Stimulated activated CD4-positive, alpha-beta T cell treated with anti-CD3 and anti-CD28 coated beads, Interleukin-12 subunit alpha, Interleukin-12 subunit beta, amount 100 ng/mL, for 24 hours (primary cell): ENCODE data around the gene UNC5C.

Experiments used
- DNase-seq, 2 experiments: peaks; one replicate each; pipeline ENCODE4 v3.0.0-alpha.2; 2020; ENCODE audit warnings: low read depth in 2 of 2

UNC5C gene

GRCh38 chr4:95522682-95523530, 25.9 kb downstream of the UNC5C start:
- DNase-seq, result no peak

GRCh38 chr4:95517576-95518345, 31.0 kb downstream of the UNC5C start:
- DNase-seq, result no peak

- no peak for DNase-seq
These were observed 32.2 kb downstream of the UNC5C start for GRCh38 chr4:95516528-95517017.

GRCh38 chr4:95515589-95515988, 33.2 kb downstream of the UNC5C start:
- no peak for DNase-seq

GRCh38 chr4:95513022-95513421, 35.8 kb downstream of the UNC5C start:
- DNase-seq, result no peak

GRCh38 chr4:95511477-95511876, 37.3 kb downstream of the UNC5C start:
- no peak for DNase-seq

- DNase-seq, result no peak
These were observed 37.9 kb downstream of the UNC5C start for GRCh38 chr4:95510877-95511276.

GRCh38 chr4:95510145-95510544, 38.6 kb downstream of the UNC5C start:
- DNase-seq, result no peak

- DNase-seq, result no peak
These were observed 40.4 kb downstream of the UNC5C start for GRCh38 chr4:95508421-95508820.

- DNase-seq, result no peak
These were observed 41.2 kb downstream of the UNC5C start for GRCh38 chr4:95507561-95507960.

GRCh38 chr4:95507147-95507546, 41.6 kb downstream of the UNC5C start:
- no peak for DNase-seq

GRCh38 chr4:95506264-95506663, 42.5 kb downstream of the UNC5C start:
- DNase-seq, result no peak

- no peak for DNase-seq
These were observed 43.0 kb downstream of the UNC5C start for GRCh38 chr4:95505799-95506198.

GRCh38 chr4:95505151-95505550, 43.6 kb downstream of the UNC5C start:
- no peak for DNase-seq

- DNase-seq, result no peak
These were observed 44.3 kb downstream of the UNC5C start for GRCh38 chr4:95504501-95504900.

- no peak for DNase-seq
These were observed 48.4 kb downstream of the UNC5C start for GRCh38 chr4:95500361-95500760.

GRCh38 chr4:95499291-95499696, 49.5 kb downstream of the UNC5C start:
- DNase-seq, result no peak

GRCh38 chr4:95494186-95494585, 54.6 kb downstream of the UNC5C start:
- no peak for DNase-seq

GRCh38 chr4:95478679-95479078, 70.1 kb downstream of the UNC5C start:
- DNase-seq, result no peak

- DNase-seq, result no peak
These were observed 72.7 kb downstream of the UNC5C start for GRCh38 chr4:95476121-95476520.

GRCh38 chr4:95472534-95472933, 76.2 kb downstream of the UNC5C start:
- DNase-seq, result no peak

GRCh38 chr4:95470622-95471021, 78.2 kb downstream of the UNC5C start:
- no peak for DNase-seq

GRCh38 chr4:95469617-95470016, 79.2 kb downstream of the UNC5C start:
- no peak for DNase-seq
